Vagina (tissue), 2 donors: ENCODE results near the gene SUSD3. TPM values are rescaled to one million over a fixed set of nuclear protein-coding genes. Genes with fewer than 3 reads are reported as not detected.

Experiments
- DNase-seq, 2 donors: peaks; one replicate each; pipeline ENCODE4 v3.0.0-alpha.2; 2017; ENCODE audit errors: extremely low spot score in 2 of 2
- H3K27ac ChIP-seq: fragments of 200-600 bp; sonication (generic); one replicate; pipeline ENCODE4 v1.5.1; 2019
- H3K27me3 ChIP-seq: fragments of 200-600 bp; sonication (generic); one replicate; pipeline ENCODE4 v1.5.1; 2019
- H3K36me3 ChIP-seq, 2 donors: fragments of 200-600 bp; sonication (generic); one replicate each; pipeline ENCODE4 v1.5.1; 2017 to 2019
- H3K4me1 ChIP-seq: fragments of 200-600 bp; sonication (generic); one replicate; pipeline ENCODE4 v1.5.1; 2019
- H3K4me3 ChIP-seq, 2 donors: fragments of 200-600 bp; sonication (generic); 1 replicate in 1 of 2; 2 replicates in 1 of 2; pipeline ENCODE4 v1.5.1; 2016 to 2019
- H3K9me3 ChIP-seq: fragments of 200-600 bp; sonication (generic); one replicate; pipeline ENCODE4 v1.5.1; 2019
- POLR2A ChIP-seq, 2 donors: fragments of 450-650 bp; IDR thresholded peaks; one replicate each; pipeline ENCODE4 v1.6.1; 2017; ENCODE audit warnings: antibody characterized with exemption in 2 of 2, mild to moderate bottlenecking in 2 of 2, moderate library complexity in 2 of 2
- POLR2AphosphoS5 ChIP-seq, 2 donors: sonication (generic); formaldehyde crosslinking; IDR thresholded peaks; one replicate each; pipeline ENCODE4 v1.9.0; 2017; ENCODE audit warnings: antibody characterized with exemption in 2 of 2, mild to moderate bottlenecking in 2 of 2, low read depth in 1 of 2; ENCODE audit not compliant: insufficient read depth in 1 of 2
- intact Hi-C: fragments of 100-400 bp; cut with DNase I; formaldehyde crosslinking; loops from one replicate; pipeline ENCODE4 v1.15.1; 2023
- total RNA-seq: library from RNA; depleted of rRNA; stranded (reverse); fragments of >200 nt; gene quantifications from one replicate; pipeline ENCODE4 v1.2.3, GENCODE V29; 2016
- TF ChIP-seq, protein P1 (sequence below), 3 experiments: fragments of 450-650 bp in 2 of 3; fragments of 200-600 bp in 1 of 3; sonication (generic) in 1 of 3; IDR thresholded peaks; one replicate each; pipeline ENCODE4 v1.5.1; 2017 to 2019; ENCODE audit warnings: antibody characterized with exemption in 3 of 3, mild to moderate bottlenecking in 2 of 3, moderate library complexity in 2 of 3

SUSD3 gene
- total RNA-seq, 1 donor from 2014 or later, result 25.0 TPM

DNA sequence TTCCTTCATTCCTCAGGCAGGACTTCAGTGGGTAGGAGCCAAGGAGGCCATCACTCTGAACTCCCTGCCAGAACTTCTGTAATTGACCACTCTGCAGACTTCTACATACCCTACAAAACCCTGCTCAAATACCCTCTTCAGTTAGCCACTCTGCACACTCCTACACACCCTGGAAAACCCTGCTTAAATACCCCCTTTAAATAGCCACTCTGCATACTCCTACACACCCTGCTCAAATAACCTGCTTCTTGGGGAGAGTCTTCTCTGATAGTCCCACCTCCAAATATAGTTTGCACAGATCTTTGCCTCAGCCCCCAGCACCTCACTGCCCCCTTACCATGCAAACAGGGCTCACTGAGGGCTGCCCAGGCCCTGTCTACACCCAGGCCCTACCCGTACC is 18.9 kb downstream of the SUSD3 start:
- H3K36me3 ChIP-seq, result no peaks in the 10 kb centered on the region
- no peaks in the 10 kb centered on the region for H3K27me3 ChIP-seq
- intact Hi-C loops, result no loop called here
- DNase-seq, result no peak
- H3K4me1 ChIP-seq, result peaks cover 7% of the 10 kb centered on the region
- no peak for TF ChIP-seq POLR2AphosphoS5 (IDR thresholded peaks at IDR 0.05; ENCODE audit: insufficient read depth in 1 of 2, low read depth in 1 of 2)
- TF ChIP-seq, protein P1, sequence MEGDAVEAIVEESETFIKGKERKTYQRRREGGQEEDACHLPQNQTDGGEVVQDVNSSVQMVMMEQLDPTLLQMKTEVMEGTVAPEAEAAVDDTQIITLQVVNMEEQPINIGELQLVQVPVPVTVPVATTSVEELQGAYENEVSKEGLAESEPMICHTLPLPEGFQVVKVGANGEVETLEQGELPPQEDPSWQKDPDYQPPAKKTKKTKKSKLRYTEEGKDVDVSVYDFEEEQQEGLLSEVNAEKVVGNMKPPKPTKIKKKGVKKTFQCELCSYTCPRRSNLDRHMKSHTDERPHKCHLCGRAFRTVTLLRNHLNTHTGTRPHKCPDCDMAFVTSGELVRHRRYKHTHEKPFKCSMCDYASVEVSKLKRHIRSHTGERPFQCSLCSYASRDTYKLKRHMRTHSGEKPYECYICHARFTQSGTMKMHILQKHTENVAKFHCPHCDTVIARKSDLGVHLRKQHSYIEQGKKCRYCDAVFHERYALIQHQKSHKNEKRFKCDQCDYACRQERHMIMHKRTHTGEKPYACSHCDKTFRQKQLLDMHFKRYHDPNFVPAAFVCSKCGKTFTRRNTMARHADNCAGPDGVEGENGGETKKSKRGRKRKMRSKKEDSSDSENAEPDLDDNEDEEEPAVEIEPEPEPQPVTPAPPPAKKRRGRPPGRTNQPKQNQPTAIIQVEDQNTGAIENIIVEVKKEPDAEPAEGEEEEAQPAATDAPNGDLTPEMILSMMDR (IDR thresholded peaks at IDR 0.05), result no peak
- no peak for TF ChIP-seq POLR2A (IDR thresholded peaks at IDR 0.05)
- no peak overlapping the region for H3K27ac ChIP-seq
- H3K9me3 ChIP-seq, result no peaks in the 10 kb centered on the region
- no peak overlapping the region for H3K4me3 ChIP-seq

DNA sequence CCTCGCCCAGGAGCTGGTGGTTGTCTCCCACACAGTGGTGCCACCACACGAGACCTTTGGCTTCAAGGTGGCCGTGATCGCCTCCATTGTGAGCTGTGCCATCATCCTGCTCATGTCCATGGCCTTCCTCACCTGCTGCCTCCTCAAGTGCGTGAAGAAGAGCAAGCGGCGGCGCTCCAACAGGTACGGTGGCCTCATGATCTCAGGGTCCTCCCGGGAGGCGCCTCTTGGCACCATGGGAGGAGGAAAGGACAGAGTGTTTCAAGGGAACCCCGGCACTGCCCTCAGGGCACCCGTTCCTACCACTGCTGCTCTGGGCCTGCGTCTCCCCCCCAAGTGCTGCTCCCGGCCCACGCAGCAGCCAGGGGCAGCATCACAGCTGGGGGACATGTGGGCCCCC is 19.3 kb downstream of the SUSD3 start:
- Histone ChIP-seq H3K36me3 (no peaks in the 10 kb centered on the region), H3K4me3 (no peak overlapping the region), H3K9me3 (no peaks in the 10 kb centered on the region), H3K27me3 (no peaks in the 10 kb centered on the region), H3K4me1 (peaks cover 3% of the 10 kb centered on the region), H3K27ac (no peak overlapping the region)
- intact Hi-C loops, result no loop called here
- no peak for DNase-seq
- TF ChIP-seq, protein P1 (IDR thresholded peaks at IDR 0.05), result no peak

DNA sequence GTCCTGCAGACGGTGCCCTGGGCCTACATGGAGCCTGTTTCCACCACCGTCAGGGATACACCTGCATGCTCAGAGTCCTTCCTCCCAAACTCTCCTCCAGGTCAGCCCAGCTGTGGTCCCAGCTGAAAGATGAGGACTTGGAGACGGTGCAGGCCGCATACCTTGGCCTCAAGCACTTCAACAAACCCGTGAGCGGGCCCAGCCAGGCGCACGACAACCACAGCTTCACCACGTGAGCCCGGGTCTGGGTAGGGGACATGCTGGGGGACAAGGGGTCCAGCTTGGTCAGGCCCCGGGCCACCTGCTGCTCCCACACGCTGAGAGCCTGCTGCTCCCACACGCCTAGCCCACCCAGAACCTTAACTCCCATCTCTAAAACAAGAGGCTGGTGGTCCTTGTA is 20.9 kb downstream of the SUSD3 start:
- Histone ChIP-seq H3K27ac (no peak overlapping the region), H3K4me1 (no peaks in the 10 kb centered on the region), H3K27me3 (no peaks in the 10 kb centered on the region), H3K36me3 (no peaks in the 10 kb centered on the region), H3K9me3 (no peaks in the 10 kb centered on the region), H3K4me3 (no peak overlapping the region)
- DNase-seq, result no peak
- TF ChIP-seq POLR2A (IDR thresholded peaks at IDR 0.05) (no peak), POLR2AphosphoS5 (IDR thresholded peaks at IDR 0.05; ENCODE audit: insufficient read depth in 1 of 2, low read depth in 1 of 2) (no peak)
- TF ChIP-seq, protein P1 (IDR thresholded peaks at IDR 0.05), result no peak
- intact Hi-C loops, result no loop called here

DNA sequence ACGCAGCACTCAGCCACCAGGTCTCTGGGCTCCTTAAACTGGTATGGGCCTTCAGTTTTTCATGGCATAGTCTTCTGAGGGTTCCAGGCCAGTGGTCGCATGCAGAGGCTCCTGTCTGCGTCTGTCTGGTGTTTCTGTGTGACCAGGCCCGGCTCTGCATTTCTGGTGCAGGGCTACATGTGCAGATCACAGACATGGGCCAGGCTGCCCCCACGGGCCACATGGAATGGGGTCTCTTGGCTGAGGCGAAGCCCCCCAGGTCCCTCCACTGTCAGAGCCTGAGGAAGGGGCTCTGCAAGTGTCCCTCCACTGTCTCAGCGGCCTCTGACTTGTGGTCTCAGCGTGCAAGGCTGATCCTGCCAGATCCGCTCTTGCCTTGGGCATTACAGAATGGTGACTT is 21.9 kb downstream of the SUSD3 start:
- intact Hi-C loops, result no loop called here
- no peak overlapping the region for H3K4me3 ChIP-seq
- no peaks in the 10 kb centered on the region for H3K9me3 ChIP-seq
- H3K27me3 ChIP-seq, result no peaks in the 10 kb centered on the region
- no peak overlapping the region for H3K27ac ChIP-seq
- no peaks in the 10 kb centered on the region for H3K4me1 ChIP-seq
- TF ChIP-seq POLR2AphosphoS5 (IDR thresholded peaks at IDR 0.05; ENCODE audit: insufficient read depth in 1 of 2, low read depth in 1 of 2) (no peak), POLR2A (IDR thresholded peaks at IDR 0.05) (no peak)
- TF ChIP-seq, protein P1 (IDR thresholded peaks at IDR 0.05), result no peak
- H3K36me3 ChIP-seq, result no peaks in the 10 kb centered on the region
- peak in 1 of 2 donors; percentile 62 for DNase-seq

DNA sequence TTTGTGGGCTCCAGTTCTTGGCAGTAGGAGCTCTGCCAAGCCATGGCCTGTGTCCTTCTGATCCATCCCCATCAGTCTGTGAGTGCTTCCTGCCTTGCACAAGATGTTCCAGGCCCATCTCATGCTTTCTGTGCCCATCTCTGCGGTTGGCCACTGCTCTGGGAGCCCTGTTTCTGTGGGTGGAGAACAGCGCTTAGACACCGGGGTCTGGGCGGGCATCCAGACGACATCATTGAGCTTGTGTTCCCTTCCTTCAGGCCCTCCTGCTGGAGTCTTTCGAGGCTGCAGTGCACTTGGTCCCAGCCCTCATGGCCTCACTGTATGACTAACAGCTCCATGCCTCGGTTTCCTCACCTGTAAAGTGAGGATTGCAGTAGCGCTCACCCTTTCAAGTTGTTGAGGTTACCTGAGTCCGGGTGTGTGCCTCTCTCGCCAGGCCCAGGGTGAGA is 22.6 kb downstream of the SUSD3 start:
- H3K27ac ChIP-seq, result no peak overlapping the region
- intact Hi-C loops, result no loop called here
- H3K27me3 ChIP-seq, result no peaks in the 10 kb centered on the region
- H3K4me1 ChIP-seq, result no peaks in the 10 kb centered on the region
- no peaks in the 10 kb centered on the region for H3K9me3 ChIP-seq
- H3K36me3 ChIP-seq, result no peaks in the 10 kb centered on the region
- H3K4me3 ChIP-seq, result no peak overlapping the region
- TF ChIP-seq, protein P1 (IDR thresholded peaks at IDR 0.05), result no peak
- TF ChIP-seq POLR2AphosphoS5 (IDR thresholded peaks at IDR 0.05; ENCODE audit: insufficient read depth in 1 of 2, low read depth in 1 of 2) (no peak), POLR2A (IDR thresholded peaks at IDR 0.05) (no peak)
- peak in 1 of 2 donors; percentile 54 for DNase-seq
